SIG-M5 treated with dmso at 0.1 percent for 504 hours (cell line): ENCODE data around the gene ZFP69B.

Source experiments
- DNase-seq: peaks from one replicate; lab custom pipeline; 2025; ENCODE audit not compliant: unreplicated experiment; lab: John Stamatoyannopoulos, UW

The ZFP69B gene

GRCh38 chr1:40435471-40435870, 14.8 kb upstream of the ZFP69B start:
- no peak for DNase-seq

- DNase-seq, result no peak
These were observed 14.4 kb upstream of the ZFP69B start for GRCh38 chr1:40435876-40436275.

GRCh38 chr1:40438391-40439015, 11.8 kb upstream of the ZFP69B start:
- DNase-seq, result no peak

DNA sequence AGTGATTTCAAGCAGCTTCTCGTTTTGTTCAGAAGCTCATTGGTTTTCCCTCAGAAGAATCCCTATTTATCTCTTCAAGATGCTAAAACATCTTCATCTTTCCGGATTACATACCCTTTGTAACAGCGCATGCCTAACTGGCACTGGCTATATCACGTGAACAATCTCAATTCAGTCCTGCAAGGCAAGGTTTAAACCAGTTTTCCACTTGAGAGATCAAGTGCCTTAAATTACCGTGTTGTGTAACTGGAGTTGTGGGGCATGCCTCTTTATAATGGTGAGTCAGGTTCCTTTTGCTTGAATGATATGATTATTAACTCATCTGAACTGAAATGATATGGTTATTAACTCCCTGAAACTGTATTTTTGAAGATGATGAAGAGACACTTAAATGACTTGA, 11.0 kb upstream of the ZFP69B start:
- no peak for DNase-seq

GRCh38 chr1:40450495-40451237, 390 bp downstream of the ZFP69B start:
- DNase-seq, result peak; percentile 11

DNA sequence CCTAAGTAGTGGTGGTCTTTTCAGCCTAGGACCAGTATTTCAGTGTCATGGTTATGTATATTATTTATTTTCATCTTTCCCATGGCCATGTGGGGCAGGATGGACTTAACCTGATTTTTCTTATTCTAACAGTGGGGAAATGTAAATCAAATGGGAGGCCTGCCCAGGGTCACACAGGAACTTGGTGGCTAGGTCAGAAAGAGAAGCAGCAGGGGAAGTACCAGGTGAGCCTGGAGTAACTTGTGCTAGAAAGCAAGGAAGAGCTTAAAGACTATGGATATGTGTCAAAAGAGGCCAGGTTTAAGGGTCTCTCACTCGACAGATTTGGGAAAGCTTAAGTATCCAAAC, 936 bp downstream of the ZFP69B start:
- no peak for DNase-seq

- no peak for DNase-seq
These were observed 4.6 kb downstream of the ZFP69B start for GRCh38 chr1:40454873-40455272.

GRCh38 chr1:40462956-40463590, 12.8 kb downstream of the ZFP69B start:
- DNase-seq, result no peak

DNA sequence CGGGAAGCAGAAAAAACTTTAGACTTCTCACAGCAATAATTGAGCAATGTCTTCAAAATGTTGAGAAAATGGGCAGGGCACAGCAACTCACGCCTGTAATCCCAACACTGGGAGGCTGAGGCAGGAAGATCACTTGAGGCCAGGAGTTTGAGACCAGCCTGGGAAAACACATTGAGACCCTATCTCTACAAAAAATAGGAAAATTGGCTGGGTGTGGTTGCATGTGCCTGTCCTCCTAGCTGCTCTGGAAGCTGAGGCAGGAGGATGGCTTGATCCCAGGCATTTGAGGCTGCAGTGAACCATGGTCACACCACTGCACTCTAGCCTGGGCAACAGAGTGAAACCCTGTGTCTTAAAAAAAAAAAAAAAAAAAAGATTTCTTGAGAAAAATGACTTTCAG, 19.1 kb downstream of the ZFP69B start:
- no peak for DNase-seq

GRCh38 chr1:40475268-40475667, 25.0 kb downstream of the ZFP69B start:
- DNase-seq, result no peak

- peak; percentile 40 for DNase-seq
These were observed 26.8 kb downstream of the ZFP69B start, which contains the start of gene ZFP69 for GRCh38 chr1:40476924-40477677. Gene ZFP69 (plus strand): TSS chr1:40477290. CDS start chr1:40479362, 2,072 bp downstream.

GRCh38 chr1:40477678-40478053, 27.4 kb downstream of the ZFP69B start:
- DNase-seq, result peak; percentile 25

DNA sequence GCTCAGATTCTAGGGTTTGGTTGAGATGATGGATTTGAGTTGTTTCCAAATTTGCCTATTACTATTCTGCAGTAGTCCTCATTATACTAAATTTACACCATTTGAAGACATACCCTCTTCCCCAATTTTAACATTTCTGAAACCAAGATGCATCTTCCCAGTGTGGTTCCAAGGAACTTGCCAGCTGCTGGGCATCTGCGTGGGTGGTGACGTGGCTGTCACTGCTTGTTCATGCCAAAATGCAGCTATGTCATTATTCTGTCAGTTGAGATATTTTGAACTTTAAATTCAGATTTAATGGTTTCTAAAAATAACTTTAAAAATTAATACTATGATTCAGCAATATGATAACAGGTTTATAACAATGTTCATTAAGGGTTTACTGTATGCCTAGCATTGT, 28.0 kb downstream of the ZFP69B start:
- no peak for DNase-seq

- DNase-seq, result no peak
These were observed 28.9 kb downstream of the ZFP69B start for GRCh38 chr1:40479156-40479555.

DNA sequence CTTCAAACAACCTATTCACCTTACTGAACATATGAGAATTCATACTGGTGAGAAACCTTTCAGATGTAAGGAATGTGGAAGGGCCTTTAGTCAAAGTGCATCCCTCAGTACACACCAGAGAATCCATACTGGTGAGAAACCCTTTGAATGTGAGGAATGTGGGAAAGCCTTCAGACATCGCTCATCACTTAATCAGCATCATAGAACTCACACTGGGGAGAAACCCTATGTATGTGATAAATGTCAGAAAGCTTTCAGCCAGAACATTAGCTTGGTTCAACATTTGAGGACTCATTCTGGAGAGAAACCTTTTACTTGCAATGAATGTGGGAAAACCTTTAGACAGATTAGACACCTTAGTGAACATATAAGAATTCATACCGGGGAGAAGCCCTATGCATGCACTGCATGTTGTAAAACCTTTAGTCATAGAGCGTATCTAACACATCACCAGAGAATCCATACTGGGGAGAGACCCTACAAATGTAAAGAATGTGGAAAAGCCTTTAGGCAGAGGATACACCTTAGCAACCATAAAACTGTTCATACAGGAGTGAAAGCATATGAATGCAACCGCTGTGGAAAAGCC, 45.1 kb downstream of the ZFP69B start:
- DNase-seq, result no peak

DNA sequence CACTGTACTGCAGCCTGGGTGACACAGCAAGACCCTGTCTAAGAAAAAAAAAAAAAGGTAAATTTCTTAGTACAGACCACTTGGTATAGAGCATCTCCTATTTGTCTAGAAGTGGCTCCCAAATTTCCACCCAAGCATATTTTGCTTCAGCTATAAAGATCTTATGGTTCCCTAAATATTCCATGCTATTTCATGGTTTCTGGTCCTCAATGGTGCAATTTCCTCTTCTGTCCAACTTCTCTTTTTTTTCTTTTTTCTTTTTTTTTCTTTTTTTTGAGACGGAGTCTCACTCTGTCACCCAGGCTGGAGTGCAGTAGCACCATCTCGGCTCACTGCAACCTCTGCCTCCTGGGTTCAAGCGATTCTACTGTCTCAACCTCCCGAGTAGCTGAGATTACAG, 52.4 kb downstream of the ZFP69B start:
- DNase-seq, result peak; percentile 32

DNA sequence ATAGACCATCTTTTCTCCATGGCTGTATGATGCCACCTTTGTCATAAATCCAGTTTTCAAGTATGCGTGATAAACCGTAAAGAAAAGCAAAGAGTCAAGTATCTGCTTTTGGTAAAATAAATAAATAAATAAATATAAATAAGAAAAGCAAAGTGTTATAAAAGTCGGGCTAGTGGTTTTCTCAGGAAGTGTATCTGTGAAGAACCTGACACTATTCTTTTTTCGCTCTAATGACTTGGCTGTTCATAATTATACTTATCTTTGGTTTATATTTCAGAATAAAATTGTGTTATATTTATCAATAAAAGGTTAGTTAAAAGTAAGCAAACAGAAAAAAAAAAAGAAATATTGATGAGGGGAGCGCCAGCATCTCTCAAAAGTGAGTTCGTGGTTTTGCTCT, 57.7 kb downstream of the ZFP69B start:
- no peak for DNase-seq

DNA sequence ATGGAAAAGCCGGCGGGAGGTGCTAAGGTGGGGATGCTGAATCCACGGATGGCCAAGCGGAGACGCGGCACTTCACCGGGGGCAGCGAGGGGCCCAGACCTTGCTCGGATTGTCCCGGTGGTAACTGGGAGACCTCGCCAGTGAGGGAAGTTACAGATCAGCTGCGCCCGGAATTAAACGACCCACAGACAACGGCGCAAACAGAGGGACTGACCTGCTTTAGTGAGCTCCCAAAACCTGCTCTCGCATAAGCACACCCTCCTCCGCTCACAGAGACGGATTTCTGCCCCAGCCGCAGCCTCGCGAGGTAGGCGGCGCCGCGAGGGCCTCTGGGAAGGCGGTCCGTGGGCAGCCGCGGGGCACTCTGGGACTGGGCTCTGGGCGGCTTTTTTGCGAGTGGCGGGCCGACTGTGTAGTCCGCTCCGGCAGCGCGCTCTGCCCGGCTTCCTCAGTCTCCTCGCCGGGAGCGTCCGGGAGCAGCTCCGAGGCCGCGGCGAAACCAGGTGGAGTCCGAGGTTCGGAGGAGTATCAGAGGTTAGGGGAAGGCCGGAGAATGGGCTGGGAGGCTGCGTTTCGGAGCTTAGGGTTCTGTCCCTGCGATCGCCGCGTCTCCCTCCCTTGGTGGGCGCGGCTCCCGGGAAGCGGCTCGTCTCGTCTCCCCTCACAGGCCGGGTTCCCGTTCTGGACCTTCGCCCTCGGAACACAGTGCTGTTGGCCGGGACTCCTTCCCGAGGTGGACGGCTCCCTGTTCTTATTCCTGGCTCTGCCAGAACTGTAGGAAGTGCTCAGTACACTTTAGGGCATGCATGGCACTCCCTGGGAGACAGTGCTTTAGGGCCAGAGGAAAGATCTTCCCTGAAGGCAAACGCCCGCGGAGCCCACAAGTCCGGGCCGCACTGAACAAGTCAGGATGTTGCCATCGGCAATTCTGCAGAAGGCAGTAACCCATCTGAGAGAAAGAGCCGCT, 58.4 kb downstream of the ZFP69B start, which contains the start of gene EXO5:
Gene EXO5, plus strand, starts transcription at position 393 of the 967 bp plus-strand sequence. CDS start 5,778 bp downstream, outside the sequence.
- peak; percentile 29 for DNase-seq
